HG02973 (cell line): ENCODE measurements around the gene SHC3.

Experiments
- ATAC-seq: cut with Tn5 transposase; IDR thresholded peaks from one replicate; pipeline ENCODE4 v1.9.1; 2021; ENCODE audit warnings: moderate library complexity; ENCODE audit not compliant: unreplicated experiment

Gene SHC3

GRCh38 chr9:89161221-89161620 is 17.4 kb downstream of the SHC3 start:
- ATAC-seq, result no peak

- no peak for ATAC-seq
These were observed 17.8 kb downstream of the SHC3 start for GRCh38 chr9:89160806-89161205.

- ATAC-seq, result no peak
These were observed 23.8 kb downstream of the SHC3 start for GRCh38 chr9:89154651-89155336.

- ATAC-seq, result no peak
These were observed 24.4 kb downstream of the SHC3 start for GRCh38 chr9:89154218-89154617.

- ATAC-seq, result no peak
These were observed 25.2 kb downstream of the SHC3 start for GRCh38 chr9:89153232-89154017.

- ATAC-seq, result no peak
These were observed 28.9 kb downstream of the SHC3 start for GRCh38 chr9:89149726-89150125.

DNA sequence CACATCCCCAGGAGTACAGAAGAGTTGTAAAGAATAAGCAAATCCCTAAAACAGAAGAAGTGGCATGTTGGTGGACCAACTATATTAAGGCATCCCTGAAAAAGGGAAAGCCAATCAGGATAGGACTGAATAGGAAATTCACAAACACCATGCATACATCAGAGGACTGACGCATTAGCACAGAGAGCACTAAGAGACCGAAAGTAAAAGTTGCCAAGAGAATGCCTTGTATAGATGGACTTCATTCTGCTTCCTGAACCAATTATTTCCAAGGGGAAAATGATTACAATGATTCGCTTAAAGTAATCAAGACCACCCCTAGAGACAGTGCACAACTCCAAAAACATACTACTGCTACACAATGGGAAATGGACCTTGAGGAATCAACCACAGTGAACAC is 33.5 kb downstream of the SHC3 start:
- no peak for ATAC-seq

GRCh38 chr9:89144238-89144637 is 34.4 kb downstream of the SHC3 start:
- ATAC-seq, result no peak

- no peak for ATAC-seq
These were observed 35.4 kb downstream of the SHC3 start for GRCh38 chr9:89143266-89143665.

DNA sequence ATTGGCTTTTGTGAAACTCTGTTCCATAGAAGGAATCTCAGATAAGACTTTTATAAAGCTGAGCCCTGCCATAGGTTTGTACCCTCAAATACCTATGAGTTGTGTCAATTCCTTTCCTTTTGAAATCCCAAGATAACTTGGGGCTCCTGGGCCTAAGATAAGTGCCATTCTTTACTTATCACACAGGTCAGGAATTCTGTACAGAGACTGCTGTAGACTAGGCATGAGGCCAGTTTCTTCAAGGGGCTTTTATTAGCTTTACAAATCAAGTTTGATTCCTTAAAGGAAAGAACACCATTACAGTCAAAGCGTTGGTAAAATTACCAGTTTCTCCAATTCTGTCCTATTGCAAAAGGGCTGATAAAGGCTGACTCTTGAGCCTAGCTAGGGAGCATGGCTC is 39.2 kb downstream of the SHC3 start:
- ATAC-seq, result no peak

DNA sequence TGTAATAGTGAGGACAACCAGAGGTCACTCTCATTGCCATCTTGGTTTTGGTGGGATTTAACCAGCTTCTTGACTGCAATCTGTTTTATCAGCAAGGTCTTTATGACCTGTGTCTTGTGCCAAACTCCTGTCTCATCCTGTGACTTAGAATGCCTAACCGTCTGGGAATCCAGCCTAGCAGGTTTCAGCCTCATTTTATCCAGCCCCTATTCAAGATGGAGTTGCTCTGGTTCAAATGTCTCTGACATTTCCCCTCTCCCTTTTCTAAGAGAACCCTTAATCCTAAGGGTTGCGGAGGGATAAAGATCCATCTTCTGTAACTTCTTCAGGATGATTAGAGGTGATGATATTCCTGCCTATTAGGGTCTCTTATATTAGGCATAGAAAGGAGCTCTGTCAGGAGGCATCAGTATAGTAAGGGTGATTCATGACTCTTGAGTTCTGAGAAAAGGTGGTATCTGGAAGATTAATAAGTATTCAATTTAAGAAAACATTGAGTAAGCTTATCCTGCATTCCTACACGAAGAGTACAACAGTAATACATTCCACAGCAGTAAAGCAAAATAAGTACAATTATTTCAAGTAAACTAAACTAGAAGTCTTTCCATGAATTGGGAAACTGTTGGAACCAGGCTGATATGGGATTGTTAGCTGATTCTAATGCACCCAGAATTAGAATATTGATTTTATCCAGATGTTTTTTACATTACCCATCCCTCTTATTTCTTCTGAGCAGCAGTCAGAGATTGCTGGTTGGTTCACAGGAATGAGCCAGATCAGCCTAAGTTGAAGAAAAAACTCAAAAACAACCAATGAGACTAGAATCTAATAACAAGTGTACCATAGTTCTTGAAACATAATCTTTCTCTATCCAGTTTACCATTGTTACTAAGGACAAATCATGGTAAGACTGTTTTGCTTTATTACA is 39.9 kb downstream of the SHC3 start:
- no peak for ATAC-seq

DNA sequence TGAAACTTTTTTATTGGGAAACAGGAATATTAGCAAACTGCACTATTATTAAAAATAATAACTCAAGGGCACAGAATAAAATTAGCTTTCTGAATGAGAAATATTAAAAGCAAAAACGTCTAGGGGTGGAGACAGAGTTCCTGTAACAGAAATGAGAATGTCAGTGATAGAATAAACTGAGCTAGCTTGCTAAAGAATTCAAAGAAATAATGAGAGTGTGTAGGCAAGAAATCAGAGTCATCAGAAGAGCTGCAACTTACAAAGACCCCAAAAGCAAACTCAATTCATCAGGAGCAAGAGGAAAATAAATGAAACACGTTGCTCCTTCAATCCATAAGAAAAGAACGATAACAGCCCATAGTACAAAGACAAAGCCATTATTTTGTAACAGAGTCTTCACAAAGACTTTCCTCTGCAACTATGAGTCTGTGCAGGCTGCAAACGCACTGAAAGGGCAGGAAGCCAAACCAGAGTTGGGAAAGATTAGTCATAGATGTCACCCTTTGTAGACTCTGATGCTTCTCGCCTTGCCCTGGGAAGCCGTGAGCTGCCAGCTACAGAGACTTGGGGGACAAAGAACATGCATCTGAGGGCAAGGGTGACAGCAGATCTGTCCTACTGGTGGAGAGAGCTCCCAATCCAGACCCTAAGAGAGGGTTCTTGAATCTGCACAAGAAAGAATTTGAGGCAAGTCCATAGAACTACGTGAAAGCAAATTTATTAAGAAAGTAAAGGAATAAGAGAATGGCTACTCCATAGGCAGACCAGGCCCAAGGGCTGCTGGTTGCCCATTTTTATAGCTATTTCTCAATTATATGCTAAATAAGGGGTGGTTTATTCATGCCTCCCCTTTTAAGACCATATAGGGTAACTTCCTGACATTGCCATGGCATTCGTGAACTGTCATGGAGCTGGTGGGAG is 40.8 kb downstream of the SHC3 start:
- no peak for ATAC-seq

- ATAC-seq, result no peak
These were observed 42.9 kb downstream of the SHC3 start for GRCh38 chr9:89135591-89136166.

DNA sequence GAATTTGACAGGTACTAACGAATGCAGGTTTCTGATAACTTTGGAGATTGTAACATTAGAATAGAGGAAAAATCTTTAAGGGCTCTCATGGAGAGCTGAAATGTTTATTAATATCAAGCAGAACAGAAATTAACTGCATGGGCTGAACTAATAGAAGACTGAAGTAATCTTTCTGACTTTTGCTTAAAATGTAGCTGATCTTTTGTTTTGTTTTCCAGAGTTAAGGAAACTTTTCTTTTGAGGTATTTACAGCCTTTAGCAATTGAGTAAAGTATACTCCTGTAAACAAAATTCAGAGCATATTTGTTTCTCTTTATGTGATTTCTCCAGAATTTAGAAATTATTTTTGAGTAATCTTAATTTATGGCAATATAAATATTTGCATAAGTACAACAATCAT is 43.9 kb downstream of the SHC3 start:
- ATAC-seq, result no peak

DNA sequence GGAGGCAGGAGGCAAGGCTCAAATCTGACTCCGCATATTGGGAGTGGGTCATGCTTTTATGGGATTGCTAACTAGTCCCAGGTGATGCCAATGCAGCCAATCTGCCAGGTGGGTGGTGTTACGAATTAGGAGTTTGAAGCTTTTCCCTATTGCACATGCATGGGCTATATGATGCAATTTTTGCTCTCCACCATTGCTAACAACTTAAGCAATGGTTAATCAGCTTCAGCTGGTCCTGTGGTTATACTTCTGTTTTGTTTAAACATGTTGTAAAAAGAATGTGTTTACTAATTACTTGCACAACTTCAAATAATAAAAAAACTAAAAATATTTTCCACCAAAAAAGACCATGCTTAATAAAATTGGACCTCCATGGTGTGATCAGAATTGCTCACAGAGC is 55.7 kb downstream of the SHC3 start:
- ATAC-seq, result no peak

DNA sequence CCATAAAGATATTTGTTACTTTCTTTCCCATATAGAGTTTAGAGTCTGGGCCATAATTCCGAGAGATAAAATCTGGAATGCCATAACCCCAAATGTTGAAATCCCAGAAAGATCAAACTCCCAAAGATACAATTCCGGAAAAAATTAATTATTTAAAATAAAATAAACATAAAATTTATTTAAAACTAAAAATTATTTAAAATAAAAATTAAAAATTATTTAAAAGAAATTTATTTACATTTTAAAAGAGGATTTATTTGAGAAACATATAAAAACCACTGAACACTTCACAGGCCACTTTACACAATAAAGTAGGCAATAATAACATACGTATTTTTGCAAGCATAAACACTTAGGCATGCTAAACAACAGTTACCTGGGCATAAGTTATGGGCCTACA is 57.9 kb downstream of the SHC3 start:
- ATAC-seq, result no peak

GRCh38 chr9:89116805-89117192 is 61.8 kb downstream of the SHC3 start:
- ATAC-seq, result no peak

- no peak for ATAC-seq
These were observed 62.4 kb downstream of the SHC3 start for GRCh38 chr9:89116064-89116804.

DNA sequence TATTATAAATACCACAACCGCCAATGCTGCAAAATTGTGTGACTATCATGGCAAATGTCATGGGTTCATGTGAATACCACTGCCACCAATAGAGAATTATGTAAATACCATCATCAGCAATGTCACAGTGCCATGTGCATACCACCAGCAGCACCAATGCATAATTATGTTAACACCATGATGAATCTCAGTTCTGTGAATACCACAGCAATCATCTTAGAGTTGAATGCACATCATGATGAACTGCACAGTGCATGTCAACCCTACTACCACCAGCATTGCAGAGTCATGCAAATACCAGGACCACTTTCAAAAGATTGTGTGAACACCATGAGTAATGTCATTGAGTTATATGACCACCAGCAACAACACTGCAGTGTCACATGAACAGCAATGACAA is 63.2 kb downstream of the SHC3 start:
- no peak for ATAC-seq
